H9 (cell line): ENCODE data around the gene ETFA. TPM values are rescaled to one million over a fixed set of nuclear protein-coding genes. Genes with fewer than 3 reads are reported as not detected.

Experiments
- DNase-seq: peaks from one replicate; pipeline ENCODE4 v3.0.0-alpha.2; 2017
- H2AFZ ChIP-seq: one replicate; pipeline ENCODE4 v1.6.1; 2013; ENCODE audit warnings: mild to moderate bottlenecking, low read length, control low read depth, moderate library complexity
- H2AK5ac ChIP-seq: 2 replicates; pipeline ENCODE4 v1.6.1; 2013; ENCODE audit warnings: low read length, control low read depth, mixed read lengths; ENCODE audit not compliant: insufficient read length
- H2BK120ac ChIP-seq: one replicate; pipeline ENCODE4 v1.6.1; 2013; ENCODE audit warnings: low read depth, mild to moderate bottlenecking, low read length, control low read depth, inconsistent platforms; ENCODE audit not compliant: poor library complexity, severe bottlenecking
- H2BK12ac ChIP-seq: 2 replicates; pipeline ENCODE4 v1.6.1; 2013; ENCODE audit warnings: low read length, control low read depth, mixed read lengths, low read depth; ENCODE audit not compliant: insufficient read length
- H2BK15ac ChIP-seq: 2 replicates; pipeline ENCODE4 v1.6.1; 2013; ENCODE audit warnings: low read depth, low read length, control low read depth
- H2BK20ac ChIP-seq: one replicate; pipeline ENCODE4 v1.6.1; 2013; ENCODE audit warnings: low read depth, mild to moderate bottlenecking, low read length, control low read depth, inconsistent platforms; ENCODE audit not compliant: poor library complexity, severe bottlenecking
- H2BK5ac ChIP-seq: 2 replicates; pipeline ENCODE4 v1.6.1; 2013; ENCODE audit warnings: low read length, control low read depth, mixed read lengths; ENCODE audit not compliant: insufficient read length
- H3K14ac ChIP-seq: 2 replicates; pipeline ENCODE4 v1.6.1; 2013; ENCODE audit warnings: low read length, control low read depth; ENCODE audit not compliant: insufficient read depth
- H3K18ac ChIP-seq: 2 replicates; pipeline ENCODE4 v1.6.1; 2013; ENCODE audit warnings: low read depth, mild to moderate bottlenecking, mixed read lengths, low read length, control low read depth; ENCODE audit not compliant: insufficient read length
- H3K23ac ChIP-seq: 2 replicates; pipeline ENCODE4 v1.6.1; 2013; ENCODE audit warnings: low read length, control low read depth, mixed read lengths, low read depth; ENCODE audit not compliant: insufficient read length
- H3K23me2 ChIP-seq: 2 replicates; pipeline ENCODE4 v1.6.1; 2013; ENCODE audit warnings: low read depth, mild to moderate bottlenecking, mixed read lengths, low read length, control low read depth; ENCODE audit not compliant: insufficient read length, poor library complexity, severe bottlenecking
- H3K27ac ChIP-seq: 2 replicates; pipeline ENCODE4 v1.5.1; 2013; ENCODE audit warnings: low read length, control low read depth, mixed read lengths, low read depth; ENCODE audit not compliant: insufficient read length
- H3K27me3 ChIP-seq: 2 replicates; pipeline ENCODE4 v1.6.1; 2013; ENCODE audit warnings: low read length, control low read depth, inconsistent platforms; ENCODE audit not compliant: insufficient read depth
- H3K4ac ChIP-seq: 2 replicates; pipeline ENCODE4 v1.6.1; 2013; ENCODE audit warnings: low read depth, mild to moderate bottlenecking, control low read depth, inconsistent platforms, low read length, moderate library complexity
- H3K4me1 ChIP-seq: 2 replicates; pipeline ENCODE4 v1.6.1; 2013; ENCODE audit warnings: low read length, control low read depth, inconsistent platforms; ENCODE audit not compliant: insufficient read depth
- H3K4me2 ChIP-seq: 2 replicates; pipeline ENCODE4 v1.6.1; 2013; ENCODE audit warnings: low read length, control low read depth, mixed read lengths; ENCODE audit not compliant: insufficient read length, insufficient read depth
- H3K56ac ChIP-seq: 2 replicates; pipeline ENCODE4 v1.6.1; 2013; ENCODE audit warnings: low read depth, mild to moderate bottlenecking, mixed read lengths, low read length, control low read depth; ENCODE audit not compliant: insufficient read length
- H3K79me1 ChIP-seq: 2 replicates; pipeline ENCODE4 v1.6.1; 2013; ENCODE audit warnings: low read depth, mild to moderate bottlenecking, moderate library complexity, low read length, control low read depth, inconsistent platforms; ENCODE audit not compliant: insufficient read depth, poor library complexity, severe bottlenecking
- H3K79me2 ChIP-seq: 2 replicates; pipeline ENCODE4 v1.6.1; 2013; ENCODE audit warnings: low read length, control low read depth, inconsistent platforms; ENCODE audit not compliant: insufficient read depth
- H3K9ac ChIP-seq: 2 replicates; pipeline ENCODE4 v1.6.1; 2013; ENCODE audit warnings: low read length, control low read depth, mixed read lengths; ENCODE audit not compliant: insufficient read length; ENCODE audit errors: extremely low read depth
- H3K9me3 ChIP-seq: one replicate; pipeline ENCODE4 v1.6.1; 2013; ENCODE audit warnings: low read depth, low read length, inconsistent platforms; ENCODE audit not compliant: control insufficient read depth
- H3T11ph ChIP-seq: one replicate; pipeline ENCODE4 v1.6.1; 2013; ENCODE audit warnings: mild to moderate bottlenecking, low read length, control low read depth, inconsistent platforms
- H4K20me1 ChIP-seq: one replicate; pipeline ENCODE4 v1.6.1; 2013; ENCODE audit not compliant: control insufficient read depth, insufficient read length, insufficient read depth
- H4K5ac ChIP-seq: 2 replicates; pipeline ENCODE4 v1.6.1; 2013; ENCODE audit warnings: low read depth, mild to moderate bottlenecking, mixed read lengths, low read length, control low read depth; ENCODE audit not compliant: insufficient read length
- H4K8ac ChIP-seq: replicated peaks from 2 replicates; pipeline ENCODE4 v1.6.1; 2013; ENCODE audit warnings: low read length, control low read depth, mixed read lengths, low read depth; ENCODE audit not compliant: insufficient read length
- H4K91ac ChIP-seq: 2 replicates; pipeline ENCODE4 v1.6.1; 2013; ENCODE audit warnings: low read depth, mild to moderate bottlenecking, moderate library complexity, mixed read lengths, low read length, control low read depth; ENCODE audit not compliant: insufficient read length
- H3K27ac Mint-ChIP-seq, 3 experiments: 2 replicates in 2 of 3; 3 replicates in 1 of 3; pipeline ENCODE4 v1.8.0; 2020 to 2021; ENCODE audit warnings: mixed read lengths in 3 of 3, mild to moderate bottlenecking in 1 of 3, moderate library complexity in 1 of 3
- H3K27me3 Mint-ChIP-seq: 2 replicates; pipeline ENCODE4 v1.8.0; 2021; ENCODE audit warnings: low read depth, mild to moderate bottlenecking, moderate library complexity, mixed read lengths
- H3K36me3 Mint-ChIP-seq, 3 experiments: 2 replicates in 2 of 3; 3 replicates in 1 of 3; pipeline ENCODE4 v1.8.0; 2020 to 2021; ENCODE audit warnings: low read depth in 3 of 3, mixed read lengths in 3 of 3; ENCODE audit not compliant: insufficient read depth in 1 of 3
- H3K4me1 Mint-ChIP-seq, 2 experiments: 2 replicates each; pipeline ENCODE4 v1.8.0; 2020; ENCODE audit warnings: mixed read lengths in 2 of 2
- H3K4me3 Mint-ChIP-seq, 2 experiments: 2 replicates in 1 of 2; 3 replicates in 1 of 2; pipeline ENCODE4 v1.8.0; 2020 to 2021; ENCODE audit warnings: mild to moderate bottlenecking in 2 of 2, mixed read lengths in 2 of 2, moderate library complexity in 1 of 2
- H3K9me3 Mint-ChIP-seq, 2 experiments: 2 replicates in 1 of 2; 3 replicates in 1 of 2; pipeline ENCODE4 v1.8.0; 2020; ENCODE audit warnings: mild to moderate bottlenecking in 2 of 2, mixed read lengths in 2 of 2, moderate library complexity in 1 of 2
- CTCF ChIP-seq: fragments of 200-600 bp; sonication (generic); conservative IDR thresholded peaks from 3 replicates; pipeline ENCODE4 v1.8.0; 2021; ENCODE audit warnings: antibody characterized with exemption, mild to moderate bottlenecking
- WGBS: extraction: QIAGEN DNeasy Blood & Tissue Kit; methylation state at CpG from one replicate; pipeline ENCODE4 v1.1.7; 2013; ENCODE audit warnings: missing lambda C conversion rate, low lambda C conversion rate, mixed read lengths; ENCODE audit not compliant: insufficient read length; ENCODE audit errors: extremely low coverage; 5-methylcytosine and 5-hydroxymethylcytosine counted together
- total RNA-seq: library from RNA; stranded (reverse); gene quantifications from 2 replicates; pipeline ENCODE4 v1.2.1, GENCODE V29; 2021

ETFA gene
- total RNA-seq, 1 experiment from 2014 or later: 109 TPM

GRCh38 chr15:76180321-76180720, 130.9 kb downstream of the ETFA start:
- H3K23me2 ChIP-seq: no peaks in the 10 kb centered on the region
- H3K56ac ChIP-seq: no peak overlapping the region
- no peaks in the 10 kb centered on the region for H3K9me3 ChIP-seq
- H4K8ac ChIP-seq: no peak overlapping the region
- H3K79me1 ChIP-seq: no peaks in the 10 kb centered on the region
- no peak overlapping the region for H3K27ac ChIP-seq
- H3T11ph ChIP-seq: no peak overlapping the region
- H2BK120ac ChIP-seq: no peak overlapping the region
- no peak overlapping the region for H3K4me3 Mint-ChIP-seq
- no peak overlapping the region for H2BK15ac ChIP-seq
- H2AK5ac ChIP-seq: no peak overlapping the region
- DNase-seq: no peak
- no peaks in the 10 kb centered on the region for H3K79me2 ChIP-seq
- no peak overlapping the region for H4K91ac ChIP-seq
- peak overlapping the region in 1 of 3 experiments; percentile 90; a peak in 1 of 7 replicates for H3K27ac Mint-ChIP-seq
- H3K23ac ChIP-seq: no peak overlapping the region
- no peaks in the 10 kb centered on the region; a peak in 1 of 7 replicates for H3K36me3 Mint-ChIP-seq
- H3K4me2 ChIP-seq: no peak overlapping the region
- H2BK12ac ChIP-seq: no peak overlapping the region
- no peak overlapping the region for H2BK5ac ChIP-seq
- H3K4me1 ChIP-seq: no peaks in the 10 kb centered on the region
- WGBS: no CpG with 5 or more reads among the region's 7 CpGs
- H3K14ac ChIP-seq: no peak overlapping the region
- no peak overlapping the region for H3K9ac ChIP-seq
- TF ChIP-seq CTCF: no peak
- no peak overlapping the region for H2AFZ ChIP-seq
- no peaks in the 10 kb centered on the region; a peak in 1 of 5 replicates for H3K9me3 Mint-ChIP-seq
- H3K27me3 Mint-ChIP-seq: peaks cover 2% of the 10 kb centered on the region
- no peak overlapping the region for H3K18ac ChIP-seq
- no peaks in the 10 kb centered on the region for H3K27me3 ChIP-seq
- H2BK20ac ChIP-seq: no peak overlapping the region
- H4K20me1 ChIP-seq: no peaks in the 10 kb centered on the region
- H3K4ac ChIP-seq: no peak overlapping the region
- H3K4me1 Mint-ChIP-seq: peaks cover 6 to 13% of the 10 kb centered on the region in 2 experiments
- no peak overlapping the region for H4K5ac ChIP-seq
